ENCODE data around the gene COX17.
"Not testable (repeated sequence)": the region's sequence is repeated elsewhere in the genome, so short reads cannot be mapped to it uniquely, and the experiment has no call there.

COX17 gene, protein sequence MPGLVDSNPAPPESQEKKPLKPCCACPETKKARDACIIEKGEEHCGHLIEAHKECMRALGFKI

DNA sequence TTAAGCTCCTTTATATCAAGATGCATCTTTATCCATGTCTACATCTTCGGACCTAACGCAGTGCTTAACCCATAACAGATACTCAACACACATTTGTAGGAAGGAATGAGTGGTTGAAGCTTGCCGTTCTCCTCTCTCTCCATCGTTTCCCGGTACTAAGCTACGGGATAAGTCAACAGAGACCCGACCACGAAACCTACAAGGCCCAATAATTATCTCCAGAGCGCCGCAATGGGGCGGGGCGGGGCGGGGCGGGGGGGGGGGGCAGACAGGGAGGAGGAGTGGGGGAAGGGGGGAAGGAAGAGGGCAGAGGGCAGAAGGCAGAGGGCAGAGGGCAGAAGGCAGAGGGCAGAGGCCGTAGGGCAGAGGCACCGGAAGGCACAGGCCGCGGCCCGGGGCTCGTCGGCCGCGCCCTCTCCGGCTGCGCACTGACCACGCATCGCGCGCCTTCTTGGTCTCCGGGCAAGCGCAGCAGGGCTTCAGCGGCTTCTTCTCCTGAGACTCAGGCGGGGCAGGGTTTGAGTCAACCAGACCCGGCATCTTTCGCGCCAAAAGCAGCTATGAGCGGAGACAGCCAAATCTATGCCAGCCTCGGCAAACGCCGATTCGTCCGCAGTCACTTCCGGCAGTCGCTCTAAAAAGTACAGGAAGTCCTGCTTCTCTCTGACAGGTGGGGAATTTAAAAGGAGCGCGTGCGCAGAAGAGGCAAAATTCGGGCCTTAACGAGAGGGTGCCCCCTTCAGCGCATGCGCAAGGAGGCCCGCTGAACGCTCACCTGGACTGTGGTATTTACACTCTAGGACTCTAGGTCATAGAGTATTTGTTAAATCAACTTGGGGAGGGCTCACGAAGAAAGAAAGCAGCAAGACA lies at the start of gene COX17:
Gene COX17, minus strand, starts transcription at position 636 of the 870 bp plus-strand sequence. Its CDS starts 96 bp downstream, at position 540.
- DNase-seq: peak; percentile 84 to 98 (median 90)
- intact Hi-C loops (cut with DNase I): loop anchor here (1.0 kb wide), 1 partner anchor 179 kb away; the partner anchor contains the start of gene TIMMDC1

DNA sequence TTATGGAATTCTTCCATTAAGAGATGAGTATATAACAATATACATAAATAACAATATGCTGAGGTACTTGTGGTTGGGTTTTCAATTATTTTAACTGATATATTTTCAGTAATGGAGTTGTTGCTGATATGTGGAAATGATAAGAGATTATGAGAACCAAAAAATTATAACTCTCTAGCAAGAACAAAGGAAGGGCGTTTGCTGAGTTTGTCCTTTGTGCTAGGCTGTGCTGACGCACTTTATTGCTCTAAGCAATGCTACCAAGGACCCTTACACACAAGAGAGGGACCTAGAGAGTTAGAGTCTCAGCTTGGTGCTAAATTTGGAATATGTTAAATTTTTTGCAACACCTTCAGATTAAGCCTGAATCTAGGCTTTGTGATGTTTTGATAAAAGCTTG lies 49.7 kb upstream of the COX17 start:
- no peak for DNase-seq
- intact Hi-C loops (cut with DNase I): no loop called here

DNA sequence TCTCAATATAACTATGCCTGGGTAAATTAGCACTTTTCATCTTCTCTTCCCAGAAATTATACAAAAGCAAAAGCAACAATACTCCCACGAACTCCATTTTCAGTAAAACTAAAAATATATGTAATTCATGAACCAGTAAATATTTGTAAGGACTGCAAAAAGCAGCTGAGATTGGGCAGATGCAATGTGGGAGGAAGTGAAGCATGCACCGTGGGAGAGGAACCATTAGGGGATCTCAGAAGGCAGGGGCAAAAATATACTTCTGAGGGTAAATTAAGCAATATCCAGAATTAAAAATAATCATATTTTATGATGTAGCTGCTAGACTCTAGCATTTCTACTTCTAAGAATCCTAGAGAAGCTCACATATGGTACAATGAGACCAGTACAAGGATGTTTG lies 45.8 kb upstream of the COX17 start:
- intact Hi-C loops (cut with DNase I): no loop called here
- DNase-seq: no peak

- intact Hi-C loops (cut with DNase I): no loop called here
- no peak for DNase-seq
Observed at GRCh38 chr3:119717520-119717919, 40.3 kb upstream of the COX17 start.

- DNase-seq: no peak
- intact Hi-C loops (cut with DNase I): no loop called here
Observed at GRCh38 chr3:119716998-119717397, 39.8 kb upstream of the COX17 start.

GRCh38 chr3:119715105-119715504 lies 37.9 kb upstream of the COX17 start:
- intact Hi-C loops (cut with DNase I): no loop called here

DNA sequence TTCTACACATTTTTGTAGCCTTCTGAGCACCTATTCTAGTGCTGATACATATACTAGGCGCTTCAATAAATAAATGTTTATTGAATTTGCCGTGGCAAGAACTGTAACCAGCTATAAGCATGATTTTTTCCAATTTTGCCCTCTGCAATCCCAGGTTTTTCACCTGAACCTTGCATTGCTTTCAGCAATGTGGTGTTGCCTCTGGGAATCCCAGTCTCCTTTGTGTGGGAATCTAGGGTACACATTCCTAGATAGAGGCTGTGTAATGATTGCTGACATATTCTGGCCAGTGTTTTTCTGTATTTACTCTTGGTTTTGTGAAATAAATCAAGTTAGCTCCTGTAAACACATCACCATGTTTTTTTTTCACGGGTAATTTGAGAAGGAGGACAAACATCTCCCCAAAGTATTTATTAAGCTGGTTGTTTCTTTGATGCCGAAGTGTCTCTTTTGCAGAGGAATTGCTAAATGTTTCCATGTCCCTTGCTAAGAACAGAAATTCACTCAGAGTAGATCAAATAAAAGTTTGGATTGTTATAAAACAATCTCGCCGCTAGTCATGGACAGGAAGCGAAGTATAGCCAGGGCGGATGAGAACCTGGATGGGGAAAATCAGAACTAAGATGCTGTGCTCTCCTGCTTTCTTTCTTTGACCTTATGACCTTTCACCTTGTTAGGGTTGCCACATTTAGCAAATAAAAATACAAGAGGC lies 26.8 kb upstream of the COX17 start:
- DNase-seq: no peak
- intact Hi-C loops (cut with DNase I): no loop called here

More at GRCh38 chr3:119715105-119715504, 37.9 kb upstream of the COX17 start:
- DNase-seq: no peak

DNA sequence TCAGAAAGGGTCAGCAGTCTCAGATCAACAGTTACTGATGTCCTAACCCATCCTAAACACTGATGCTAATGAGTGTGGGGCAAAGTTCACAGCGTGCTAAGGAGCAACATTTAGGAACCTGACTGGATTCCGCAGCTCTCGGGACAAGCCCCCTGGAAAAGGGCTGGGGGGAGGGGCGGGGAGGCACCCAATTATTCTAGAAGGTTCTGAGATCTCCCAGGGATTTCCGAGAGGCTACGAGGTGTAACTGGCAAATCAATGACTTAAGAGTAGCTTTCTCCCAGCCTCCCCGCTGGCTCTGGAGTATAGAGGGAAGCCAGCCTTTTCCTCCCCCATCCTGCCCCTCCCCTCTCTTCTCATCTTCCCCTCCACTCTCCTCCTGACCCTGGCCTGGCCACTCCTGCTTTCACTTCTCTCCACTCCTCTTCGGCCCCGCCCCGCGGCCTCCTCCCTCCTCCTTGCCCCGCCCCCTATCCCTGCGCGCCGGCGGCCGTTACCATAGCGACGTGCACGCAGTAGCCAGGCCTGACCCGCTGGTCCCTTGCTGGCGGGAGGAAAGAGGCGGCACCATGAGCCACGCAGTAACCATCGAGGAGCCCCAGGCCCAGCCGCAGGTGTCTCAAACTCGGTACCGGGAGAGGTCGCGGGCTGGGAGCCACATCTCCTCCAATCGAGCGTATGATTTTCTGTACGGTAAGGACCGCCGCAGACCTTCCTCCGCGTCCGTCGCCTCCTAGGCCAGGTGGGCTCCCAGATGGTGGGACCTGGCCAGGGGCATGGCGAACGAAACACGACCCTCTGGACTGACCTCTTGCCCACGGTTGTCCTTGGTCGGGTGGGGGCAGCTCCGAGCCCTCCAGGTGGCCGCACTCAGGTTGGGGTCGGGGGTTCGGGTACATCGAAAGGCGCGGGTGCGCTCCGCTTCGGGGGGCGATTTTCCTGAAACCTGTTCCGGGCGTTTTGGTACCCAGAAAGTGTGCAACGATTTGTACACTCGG lies 25.6 kb upstream of the COX17 start, which contains the start of gene CFAP91:
Gene CFAP91, plus strand, starts transcription at position 493 of the 998 bp plus-strand sequence. Its CDS starts 77 bp downstream, at position 570.
- intact Hi-C loops (cut with DNase I): no loop called here
- DNase-seq: peak; percentile 89 to 100 (median 94)

DNA sequence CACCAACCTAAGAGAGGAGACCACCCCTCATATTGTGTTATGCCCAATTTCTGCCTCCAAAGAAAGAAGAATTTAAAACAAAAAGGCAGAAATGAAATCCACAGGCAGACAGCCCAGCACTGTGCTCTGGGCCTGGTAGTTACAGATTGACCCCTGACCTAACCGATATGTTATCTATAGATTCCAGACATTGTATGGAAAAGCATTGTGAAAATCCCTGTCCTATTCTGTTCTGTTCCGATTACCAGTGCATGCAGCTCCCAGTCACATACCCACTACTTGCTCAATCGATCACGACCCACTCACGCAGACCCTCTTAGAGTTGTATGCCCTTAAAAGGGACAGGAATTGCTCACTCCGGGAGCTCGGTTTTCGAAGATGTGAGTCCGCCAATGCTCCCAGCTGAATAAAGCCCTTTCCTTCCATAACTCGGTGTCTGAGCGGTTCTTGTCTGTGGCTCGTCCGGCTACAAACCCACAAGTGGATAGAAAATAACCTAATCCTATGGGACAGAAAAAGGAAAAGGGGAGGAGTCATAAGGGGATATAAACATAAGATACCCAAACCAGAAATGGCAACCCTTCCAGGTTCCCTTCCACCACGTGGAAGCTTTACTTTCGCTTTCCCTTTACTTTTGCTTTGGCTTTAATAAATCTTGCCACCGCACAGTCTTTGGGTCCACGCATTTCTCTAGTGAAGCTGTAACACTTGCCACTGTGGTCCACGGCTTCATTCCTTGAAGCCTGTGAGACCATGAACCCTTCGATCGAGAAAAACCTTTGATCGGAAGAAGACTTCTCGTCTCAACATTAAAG lies 23.9 kb upstream of the COX17 start:
- intact Hi-C loops (cut with DNase I): no loop called here

GRCh38 chr3:119700269-119700919 lies 23.2 kb upstream of the COX17 start:
- intact Hi-C loops (cut with DNase I): no loop called here
- no peak for DNase-seq

More for the DNA sequence above, 23.9 kb upstream of the COX17 start:
- DNase-seq: no peak

GRCh38 chr3:119697394-119697793 lies 20.2 kb upstream of the COX17 start:
- DNase-seq: no peak
- intact Hi-C loops (cut with DNase I): no loop called here

- DNase-seq: no peak
- intact Hi-C loops (cut with DNase I): no loop called here
Observed at GRCh38 chr3:119695480-119695879, 18.3 kb upstream of the COX17 start.

DNA sequence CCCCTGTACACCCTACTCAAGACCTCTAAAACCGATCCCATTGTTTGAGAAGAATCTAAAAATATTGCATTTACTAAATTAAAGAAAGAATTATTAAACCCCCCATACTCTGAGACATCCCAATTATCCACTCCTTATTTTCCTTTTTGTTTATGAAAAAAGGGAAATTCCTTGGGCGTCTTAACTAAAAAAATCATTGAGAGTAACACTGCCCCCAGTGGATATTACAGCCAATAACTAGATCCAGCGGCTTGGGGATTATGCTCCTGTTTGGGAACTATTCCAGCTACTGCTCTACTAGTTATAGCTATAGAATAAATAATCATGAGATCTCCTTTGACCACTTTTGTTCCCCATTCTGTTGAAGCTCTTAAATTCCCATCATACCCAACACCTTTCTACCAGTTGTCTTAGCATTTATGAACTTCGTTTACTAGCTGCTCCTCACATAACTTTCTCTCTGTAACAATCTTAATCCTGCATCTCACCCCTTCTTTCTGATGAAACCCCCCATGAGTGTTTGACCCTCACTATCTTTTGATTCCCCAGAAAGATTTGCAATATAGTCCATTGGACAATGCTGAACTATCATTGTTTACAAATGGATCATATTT lies 12.9 kb upstream of the COX17 start:
- no peak for DNase-seq
- intact Hi-C loops (cut with DNase I): no loop called here

GRCh38 chr3:119683421-119683820 lies 6.2 kb upstream of the COX17 start:
- intact Hi-C loops (cut with DNase I): no loop called here
- DNase-seq: no peak

- intact Hi-C loops (cut with DNase I): no loop called here
- no peak for DNase-seq
Observed at GRCh38 chr3:119681279-119681678, 4.1 kb upstream of the COX17 start.

DNA sequence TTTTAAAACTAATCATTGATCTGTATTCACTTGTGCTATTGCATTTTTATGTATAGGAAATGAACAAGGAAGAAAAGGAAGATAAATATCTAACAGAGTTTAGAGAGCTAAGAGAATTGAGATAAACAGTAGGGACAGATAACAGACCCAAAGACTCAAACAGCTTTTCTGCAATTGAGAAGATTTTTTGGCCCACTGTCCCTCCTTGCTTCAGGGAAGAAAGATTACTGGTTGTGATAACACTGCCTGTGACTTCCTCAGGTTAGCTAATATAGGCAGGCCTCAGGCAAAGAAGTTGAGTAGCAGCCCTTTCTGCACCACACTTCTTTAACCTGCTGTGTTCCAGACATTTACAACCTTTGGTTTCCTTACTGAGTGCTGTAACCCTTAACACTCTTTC lies 2.7 kb upstream of the COX17 start:
- intact Hi-C loops (cut with DNase I): no loop called here
- DNase-seq: no peak

DNA sequence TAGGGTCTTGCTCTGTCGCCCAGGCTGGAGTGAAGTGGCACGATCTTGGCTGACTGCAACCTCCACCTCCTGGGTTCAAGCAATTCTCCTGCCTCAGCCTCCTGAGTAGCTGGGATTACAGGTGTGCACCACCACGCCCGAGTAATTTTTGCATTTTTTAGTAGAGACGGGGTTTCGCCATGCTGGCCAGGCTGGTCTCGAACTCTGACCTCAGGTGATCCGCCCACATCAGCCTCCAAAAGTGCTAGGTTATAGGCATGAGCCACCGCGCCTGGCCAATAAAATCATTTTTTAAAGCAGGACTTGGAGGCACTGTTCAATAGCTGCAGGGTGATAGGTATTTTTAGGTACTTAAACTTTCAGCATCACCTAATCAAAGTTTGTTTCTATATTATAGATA lies 1.0 kb upstream of the COX17 start:
- intact Hi-C loops (cut with DNase I): not testable (repeated sequence)

GRCh38 chr3:119677641-119677934 lies 382 bp upstream of the COX17 start:
- DNase-seq: no peak
- intact Hi-C loops (cut with DNase I): loop anchor here (1.0 kb wide), 1 partner anchor 179 kb away; the partner anchor contains the start of gene TIMMDC1

More for the DNA sequence above, 1.0 kb upstream of the COX17 start:
- DNase-seq: not testable (repeated sequence)

Measured in posterior cingulate gyrus (tissue), 11 donors.